Hippocampal formation (tissue), 2 donors: ENCODE measurements around the gene RIMS1.

Experiments used
- DNase-seq, 2 donors: peaks; one replicate each; lab custom pipeline; 2025; lab: John Stamatoyannopoulos, UW

Gene RIMS1

DNA sequence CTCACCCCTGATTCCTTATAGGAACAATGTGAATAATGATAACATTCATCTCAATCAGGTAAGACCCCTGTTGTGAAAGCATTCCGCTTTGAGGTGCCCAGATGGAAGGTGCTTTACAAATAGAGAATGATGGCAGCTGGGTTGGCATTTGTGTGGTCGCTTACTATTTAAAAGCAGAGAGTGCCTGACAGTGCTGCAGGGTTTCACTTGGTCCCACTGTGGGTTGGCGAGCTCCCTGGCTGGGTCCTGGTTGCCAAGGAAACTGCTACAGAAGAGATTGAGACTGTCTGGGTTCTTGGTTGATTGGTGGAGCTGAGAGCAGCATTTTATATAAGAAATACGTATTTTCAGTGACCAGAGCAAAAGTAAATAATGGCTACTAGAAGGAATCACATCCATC, 528.3 kb downstream of the RIMS1 start:
- DNase-seq, result no peak

GRCh38 chr6:72416744-72417465, 530.6 kb downstream of the RIMS1 start:
- DNase-seq, result no peak

- no peak for DNase-seq
Observed at GRCh38 chr6:72417759-72418158, 531.4 kb downstream of the RIMS1 start.

DNA sequence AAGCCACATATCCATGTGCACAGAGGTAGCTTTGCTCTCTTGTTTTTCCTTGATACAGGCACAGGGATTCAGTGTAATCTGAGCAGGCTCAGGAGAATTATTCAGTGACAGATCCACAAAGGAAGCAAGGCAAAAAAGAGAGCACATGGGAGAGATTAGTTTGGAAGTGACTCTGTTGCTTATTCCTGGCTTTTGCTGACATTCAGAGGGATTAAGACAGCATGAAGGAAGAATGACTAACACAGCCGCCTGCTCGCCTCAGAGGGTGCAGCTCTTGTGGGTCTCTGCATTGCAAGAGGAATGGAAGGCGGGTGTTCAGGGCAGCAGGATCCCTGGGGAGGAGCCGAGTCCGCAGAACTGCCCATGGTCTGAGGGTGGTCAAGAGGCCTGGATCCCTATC, 532.1 kb downstream of the RIMS1 start:
- DNase-seq, result no peak

DNA sequence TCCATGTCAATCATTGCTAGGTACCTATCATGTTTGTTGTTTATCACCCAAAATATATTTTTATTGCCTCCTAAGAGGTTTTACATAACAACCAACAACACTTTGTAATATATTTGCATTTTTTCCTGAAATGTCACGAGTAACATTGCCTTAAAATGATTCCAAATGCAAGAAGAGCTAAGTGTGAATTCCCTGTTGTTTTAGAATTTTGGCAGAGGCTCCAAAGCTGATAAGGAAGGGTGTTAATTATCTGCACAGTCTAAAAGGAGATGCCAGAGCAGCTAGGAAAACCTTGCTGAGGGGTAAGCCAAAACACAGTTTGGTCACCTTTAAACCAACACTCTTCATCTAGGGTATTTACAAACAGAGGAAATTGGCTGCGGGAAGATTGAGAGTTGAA, 533.6 kb downstream of the RIMS1 start:
- no peak for DNase-seq

GRCh38 chr6:72420409-72420808, 534.1 kb downstream of the RIMS1 start:
- DNase-seq, result no peak

DNA sequence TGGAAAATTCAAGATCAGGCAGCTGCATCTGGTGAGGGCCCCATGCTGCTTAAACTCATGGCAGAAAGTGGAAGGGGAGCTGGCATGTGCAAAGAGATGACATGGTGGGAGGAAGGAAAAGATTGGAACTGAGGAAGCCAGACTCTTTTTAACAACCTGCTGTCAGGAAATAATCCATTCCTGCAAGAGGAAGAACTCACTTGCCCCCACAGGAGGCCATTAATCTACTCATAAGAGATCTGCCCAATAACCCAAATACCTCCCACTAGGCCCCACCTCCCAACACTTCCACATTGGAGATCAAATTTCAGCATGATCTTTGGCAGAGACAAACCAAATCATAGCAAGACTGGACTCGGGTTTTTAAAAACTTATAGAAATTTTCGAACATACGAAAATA, 535.0 kb downstream of the RIMS1 start:
- DNase-seq, result no peak

DNA sequence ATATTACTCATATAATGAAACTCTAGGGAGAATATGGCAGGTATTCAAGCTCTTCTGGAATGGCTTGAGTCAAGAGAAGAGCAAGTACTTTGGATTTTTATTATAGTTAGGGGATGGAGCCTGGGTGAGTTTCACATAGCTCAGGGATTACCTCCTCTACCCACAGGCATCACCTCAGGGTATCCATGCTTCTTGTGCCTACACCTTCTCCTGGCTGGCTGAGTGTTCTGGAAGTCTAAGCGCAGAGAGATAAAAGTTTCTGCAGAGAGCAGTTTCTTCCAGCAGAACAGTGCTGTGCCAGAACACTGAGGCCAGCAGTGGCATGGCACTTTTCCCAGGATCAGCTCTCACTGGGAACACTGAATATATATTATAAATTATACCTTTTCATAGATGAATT, 535.8 kb downstream of the RIMS1 start:
- DNase-seq, result no peak

- no peak for DNase-seq
Observed at GRCh38 chr6:72424476-72424875, 538.1 kb downstream of the RIMS1 start.

GRCh38 chr6:72425003-72425681, 538.8 kb downstream of the RIMS1 start:
- no peak for DNase-seq

- peak in 1 of 2 donors; percentile 31 for DNase-seq
Observed at GRCh38 chr6:72440611-72441010, 554.3 kb downstream of the RIMS1 start.

DNA sequence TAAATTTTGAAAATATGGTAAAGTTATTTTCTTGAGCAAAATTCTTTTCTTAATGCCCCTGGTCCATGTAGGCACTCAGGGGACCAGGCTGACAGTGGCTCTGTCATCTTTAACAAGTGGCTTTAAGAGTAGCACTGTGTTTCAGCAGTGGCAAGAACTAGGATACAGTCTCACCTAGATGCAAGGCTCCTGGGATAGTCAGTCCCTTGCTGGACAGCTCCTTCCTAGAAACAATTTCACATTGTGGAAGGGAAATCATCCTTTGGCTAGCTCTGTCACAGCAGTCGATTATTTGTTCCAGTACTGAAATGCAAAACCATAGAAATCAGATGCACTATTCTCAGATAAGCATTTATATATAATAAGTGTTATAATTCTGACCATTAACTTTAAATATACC, 560.1 kb downstream of the RIMS1 start:
- no peak for DNase-seq
